GM13977 (cell line): Measurements from ENCODE around the gene FANCC.

ENCODE experiments used
- DNase-seq: peaks from one replicate; pipeline ENCODE4 v3.0.0; 2012; ENCODE audit warnings: low spot score
- CTCF ChIP-seq: IDR thresholded peaks from 2 replicates; pipeline ENCODE4 v1.5.1; 2012; ENCODE audit warnings: mild to moderate bottlenecking, control low read depth; ENCODE audit not compliant: insufficient read depth; ENCODE audit errors: extremely low read depth, missing control alignments
- in situ Hi-C: fragments of 300-500 bp; cut with MboI; formaldehyde crosslinking; loops from one replicate; pipeline ENCODE4 v1.12.0; 2022; ENCODE audit warnings: low sequenced_read_pairs, low pct_unique_long_range_greater_than_20kb, mixed read lengths, inconsistent platforms; ENCODE audit not compliant: unreplicated experiment

FANCC gene

DNA sequence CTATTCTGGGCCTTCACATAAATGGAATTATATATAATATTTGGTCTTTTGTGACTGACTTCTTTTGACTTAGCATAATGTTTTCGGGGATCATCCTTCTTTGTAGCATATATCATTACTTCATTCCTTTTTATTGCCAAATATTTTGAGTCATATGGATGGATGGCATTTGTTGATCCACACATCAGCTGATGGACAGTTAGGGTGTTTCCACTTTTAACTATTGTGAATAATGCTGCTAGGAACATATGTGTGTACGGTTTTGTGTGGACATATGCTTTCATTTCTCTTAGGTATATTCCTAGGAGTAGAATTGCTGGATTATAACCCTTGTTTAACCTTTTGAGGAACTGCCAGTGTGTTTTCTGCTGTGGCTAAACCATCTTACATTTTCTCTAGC is 249.6 kb downstream of the FANCC start:
- DNase-seq, result no peak
- TF ChIP-seq CTCF, result no peak
- in situ Hi-C loops, result no loop called here

GRCh38 chr9:95067057-95067456 is 250.5 kb downstream of the FANCC start:
- in situ Hi-C loops, result no loop called here
- no peak for DNase-seq
- no peak for TF ChIP-seq CTCF

DNA sequence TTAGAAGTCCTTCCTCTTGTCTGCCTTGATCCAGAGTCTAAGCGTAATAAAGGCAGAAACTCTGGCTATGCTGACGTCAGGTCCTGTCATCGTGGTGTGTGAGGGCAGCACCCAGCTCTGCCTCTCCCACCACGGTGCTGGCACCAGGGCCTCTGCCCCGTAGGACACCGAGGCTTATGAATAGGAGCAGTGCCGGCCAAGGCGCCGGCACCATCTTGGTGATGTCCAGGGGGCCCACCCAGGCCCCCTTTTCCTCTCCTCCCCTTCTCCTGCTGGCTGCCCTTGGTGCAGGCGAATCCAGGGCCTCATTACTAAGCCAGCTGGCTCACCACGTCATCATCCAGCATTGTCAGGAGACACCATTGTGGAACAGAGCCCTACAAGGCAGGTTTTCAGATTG is 252.3 kb downstream of the FANCC start:
- in situ Hi-C loops, result no loop called here
- no peak for TF ChIP-seq CTCF
- no peak for DNase-seq

DNA sequence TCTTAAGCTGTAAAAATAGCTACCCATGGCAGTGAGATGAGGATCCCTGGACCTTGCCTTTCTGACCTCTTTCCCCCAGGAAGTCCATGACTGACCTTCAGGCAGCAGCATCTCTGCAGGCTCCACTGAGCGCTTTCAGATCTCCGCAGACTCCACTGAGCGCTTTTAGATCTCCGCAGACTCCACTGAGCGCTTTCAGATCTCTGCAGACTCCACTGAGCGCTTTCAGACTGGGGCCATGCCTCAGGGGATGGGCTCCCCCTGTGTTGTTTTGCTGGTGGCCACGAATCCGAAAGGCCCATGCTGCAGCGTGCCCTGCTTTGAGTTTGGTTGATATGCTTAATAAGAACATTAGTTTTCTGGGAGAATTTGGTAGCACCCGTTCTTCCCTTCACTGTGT is 254.2 kb downstream of the FANCC start:
- no peak for DNase-seq
- in situ Hi-C loops, result no loop called here
- TF ChIP-seq CTCF, result no peak

DNA sequence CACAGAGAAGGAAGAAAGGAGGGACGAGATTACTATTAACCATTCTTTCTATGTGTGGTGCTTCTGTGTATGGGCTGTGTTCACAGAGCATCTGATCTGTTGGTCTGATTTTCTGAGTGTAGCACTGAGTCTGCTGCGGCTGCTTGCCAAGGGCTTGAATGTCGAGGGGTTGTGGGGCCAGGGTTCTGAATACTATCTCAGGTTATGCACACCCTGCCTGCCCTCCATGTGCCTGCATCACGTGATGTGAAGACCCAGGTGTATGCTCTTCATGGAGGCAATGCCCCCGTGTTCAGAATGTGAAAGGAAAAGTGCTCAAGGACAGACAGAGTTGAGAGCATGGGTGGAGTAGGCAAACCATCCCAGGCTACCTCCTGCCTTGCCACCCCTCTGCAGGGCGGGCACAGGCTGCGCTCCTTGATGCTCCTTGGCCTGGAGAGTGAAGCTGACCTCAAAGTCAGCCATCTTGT is 254.9 kb downstream of the FANCC start:
- DNase-seq, result no peak
- no peak for TF ChIP-seq CTCF
- in situ Hi-C loops, result no loop called here

- no peak for DNase-seq
- in situ Hi-C loops, result no loop called here
- TF ChIP-seq CTCF, result no peak
Observed at GRCh38 chr9:95061916-95062595, 255.5 kb downstream of the FANCC start.

GRCh38 chr9:95060916-95061315 is 256.6 kb downstream of the FANCC start:
- no peak for DNase-seq
- in situ Hi-C loops, result no loop called here
- no peak for TF ChIP-seq CTCF
